ENCODE measurements around the gene PLEKHG1. TPM values are rescaled to one million over a fixed set of nuclear protein-coding genes. Genes with fewer than 3 reads are reported as not detected.

The PLEKHG1 gene
- total and polyA plus RNA-seq, 2 experiments from 2014 or later, result 6.3 to 6.8 TPM

- H3K9me2 ChIP-seq (replicated peaks; ENCODE audit: insufficient read depth), result no peaks in the 10 kb centered on the region
- DNase-seq (ENCODE audit: low spot score), result no peak
- peak overlapping the region; percentile 3 for H2AFZ ChIP-seq
- H3K27ac ChIP-seq, result peak overlapping the region; percentile 21
- WGBS (ENCODE audit: low lambda C conversion rate, missing lambda C conversion rate), result 88% methylated on average over 7 of the region's 7 CpGs
- peaks cover 17% of the 10 kb centered on the region for H3K4me1 ChIP-seq (ENCODE audit: insufficient read depth)
- no peak overlapping the region for H3K4me3 ChIP-seq
- no peaks in the 10 kb centered on the region for H4K20me1 ChIP-seq (ENCODE audit: insufficient read depth, poor library complexity, severe bottlenecking)
- peaks cover 11% of the 10 kb centered on the region for H3K79me2 ChIP-seq
- H3K9me3 ChIP-seq (ENCODE audit: low read depth), result no peaks in the 10 kb centered on the region
- H3K4me2 ChIP-seq, result peak overlapping the region; percentile 62
- H3K36me3 ChIP-seq (replicated peaks; ENCODE audit: insufficient read depth, low read depth), result no peaks in the 10 kb centered on the region
- TF ChIP-seq EZH2phosphoT487 (IDR thresholded peaks at IDR 0.05; ENCODE audit: low read depth, severe bottlenecking, unreplicated experiment) (no peak), EZH2 (IDR thresholded peaks at IDR 0.05; ENCODE audit: borderline replicate concordance) (no peak), CTCF (IDR thresholded peaks at IDR 0.05; ENCODE audit: poor library complexity) (no peak)
- no peaks in the 10 kb centered on the region for H3K27me3 ChIP-seq
These were observed 41.0 kb downstream of the PLEKHG1 start for GRCh38 chr6:150640556-150641209.

- DNase-seq (ENCODE audit: low spot score), result no peak
- Histone ChIP-seq H3K4me2 (peak overlapping the region; percentile 62), H4K20me1 (ENCODE audit: insufficient read depth, poor library complexity, severe bottlenecking) (no peaks in the 10 kb centered on the region), H3K4me3 (no peak overlapping the region), H3K79me2 (peaks cover 11% of the 10 kb centered on the region), H3K27ac (peak overlapping the region; percentile 21), H3K36me3 (replicated peaks; ENCODE audit: insufficient read depth, low read depth) (no peaks in the 10 kb centered on the region), H3K9me3 (ENCODE audit: low read depth) (no peaks in the 10 kb centered on the region), H2AFZ (peak overlapping the region; percentile 3), H3K9me2 (replicated peaks; ENCODE audit: insufficient read depth) (no peaks in the 10 kb centered on the region), H3K27me3 (no peaks in the 10 kb centered on the region), H3K4me1 (ENCODE audit: insufficient read depth) (peaks cover 17% of the 10 kb centered on the region)
- no peak for TF ChIP-seq CTCF (IDR thresholded peaks at IDR 0.05; ENCODE audit: poor library complexity)
- no peak for TF ChIP-seq EZH2phosphoT487 (IDR thresholded peaks at IDR 0.05; ENCODE audit: low read depth, severe bottlenecking, unreplicated experiment)
- no peak for TF ChIP-seq EZH2 (IDR thresholded peaks at IDR 0.05; ENCODE audit: borderline replicate concordance)
- WGBS (ENCODE audit: low lambda C conversion rate, missing lambda C conversion rate), result 53% methylated on average over 6 of the region's 6 CpGs
These were observed 41.9 kb downstream of the PLEKHG1 start for GRCh38 chr6:150641398-150642139.

DNA sequence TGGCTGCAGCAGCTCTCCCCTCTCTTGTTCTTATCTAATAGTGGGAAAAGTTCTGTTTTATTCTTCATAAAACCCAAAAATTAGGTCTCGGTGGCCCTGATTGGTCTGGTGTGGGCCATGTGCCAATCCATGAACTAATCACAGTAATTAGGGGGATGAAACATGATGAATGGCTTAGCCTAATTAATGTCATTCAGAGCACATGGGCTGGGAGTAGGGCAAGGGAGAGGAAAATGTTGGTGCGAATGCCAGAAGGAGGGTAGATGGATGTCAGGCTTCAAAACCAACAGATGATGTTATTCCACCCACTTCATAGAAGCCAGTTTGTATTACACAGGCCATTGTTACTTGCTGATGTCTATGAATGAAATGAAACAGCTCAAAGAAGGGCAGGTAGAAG is 46.5 kb downstream of the PLEKHG1 start:
- WGBS (ENCODE audit: low lambda C conversion rate, missing lambda C conversion rate), result 95% methylated on average over 2 of the region's 2 CpGs
- H3K4me2 ChIP-seq, result no peak overlapping the region
- H3K36me3 ChIP-seq (replicated peaks; ENCODE audit: insufficient read depth, low read depth), result no peaks in the 10 kb centered on the region
- no peak overlapping the region for H3K27ac ChIP-seq
- H3K79me2 ChIP-seq, result peaks cover 3% of the 10 kb centered on the region
- no peaks in the 10 kb centered on the region for H3K9me2 ChIP-seq (replicated peaks; ENCODE audit: insufficient read depth)
- H3K9me3 ChIP-seq (ENCODE audit: low read depth), result no peaks in the 10 kb centered on the region
- no peak for DNase-seq (ENCODE audit: low spot score)
- TF ChIP-seq EZH2phosphoT487 (IDR thresholded peaks at IDR 0.05; ENCODE audit: low read depth, severe bottlenecking, unreplicated experiment) (no peak), CTCF (IDR thresholded peaks at IDR 0.05; ENCODE audit: poor library complexity) (no peak), EZH2 (IDR thresholded peaks at IDR 0.05; ENCODE audit: borderline replicate concordance) (no peak)
- peaks cover 3% of the 10 kb centered on the region for H3K4me1 ChIP-seq (ENCODE audit: insufficient read depth)
- no peak overlapping the region for H3K4me3 ChIP-seq
- H3K27me3 ChIP-seq, result no peaks in the 10 kb centered on the region
- no peak overlapping the region for H2AFZ ChIP-seq
- no peaks in the 10 kb centered on the region for H4K20me1 ChIP-seq (ENCODE audit: insufficient read depth, poor library complexity, severe bottlenecking)
